Measurements from ENCODE around the gene TRNP1.
"Not testable (repeated sequence)": the region's sequence is repeated elsewhere in the genome, so short reads cannot be mapped to it uniquely, and the experiment has no call there.

Gene TRNP1, protein sequence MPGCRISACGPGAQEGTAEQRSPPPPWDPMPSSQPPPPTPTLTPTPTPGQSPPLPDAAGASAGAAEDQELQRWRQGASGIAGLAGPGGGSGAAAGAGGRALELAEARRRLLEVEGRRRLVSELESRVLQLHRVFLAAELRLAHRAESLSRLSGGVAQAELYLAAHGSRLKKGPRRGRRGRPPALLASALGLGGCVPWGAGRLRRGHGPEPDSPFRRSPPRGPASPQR

GRCh38 chr1:26993237-26994019 is at the start of gene TRNP1:
Gene TRNP1, plus strand, starts transcription at chr1:26993692. Its CDS starts 95 bp downstream, at chr1:26993787.
- peak; percentile 77 for DNase-seq

DNA sequence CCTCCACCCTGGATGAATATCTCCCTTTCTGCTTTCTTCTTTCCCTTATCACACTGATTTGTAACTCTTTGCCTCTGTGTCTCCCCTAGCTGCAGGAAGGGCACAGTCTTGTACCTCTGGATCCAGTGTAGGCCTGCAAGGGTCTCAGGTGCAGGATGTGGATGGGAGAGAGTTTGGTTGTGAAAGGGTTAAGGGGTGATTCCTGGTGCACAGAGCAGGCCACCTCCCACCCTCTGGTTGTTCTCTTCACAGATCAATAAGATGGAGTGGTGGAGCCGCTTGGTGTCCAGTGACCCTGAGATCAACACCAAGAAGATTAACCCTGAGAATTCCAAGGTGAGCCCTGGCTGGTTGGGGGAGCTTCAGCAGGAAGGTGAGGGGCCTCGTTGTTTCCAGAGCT is 48.4 kb upstream of the TRNP1 start:
- DNase-seq, result no peak

- no peak for DNase-seq
These were observed 47.8 kb upstream of the TRNP1 start for GRCh38 chr1:26945728-26946127.

- no peak for DNase-seq
These were observed 47.2 kb upstream of the TRNP1 start for GRCh38 chr1:26946270-26946669.

GRCh38 chr1:26948725-26949057 is 44.8 kb upstream of the TRNP1 start:
- not testable (repeated sequence) for DNase-seq

DNA sequence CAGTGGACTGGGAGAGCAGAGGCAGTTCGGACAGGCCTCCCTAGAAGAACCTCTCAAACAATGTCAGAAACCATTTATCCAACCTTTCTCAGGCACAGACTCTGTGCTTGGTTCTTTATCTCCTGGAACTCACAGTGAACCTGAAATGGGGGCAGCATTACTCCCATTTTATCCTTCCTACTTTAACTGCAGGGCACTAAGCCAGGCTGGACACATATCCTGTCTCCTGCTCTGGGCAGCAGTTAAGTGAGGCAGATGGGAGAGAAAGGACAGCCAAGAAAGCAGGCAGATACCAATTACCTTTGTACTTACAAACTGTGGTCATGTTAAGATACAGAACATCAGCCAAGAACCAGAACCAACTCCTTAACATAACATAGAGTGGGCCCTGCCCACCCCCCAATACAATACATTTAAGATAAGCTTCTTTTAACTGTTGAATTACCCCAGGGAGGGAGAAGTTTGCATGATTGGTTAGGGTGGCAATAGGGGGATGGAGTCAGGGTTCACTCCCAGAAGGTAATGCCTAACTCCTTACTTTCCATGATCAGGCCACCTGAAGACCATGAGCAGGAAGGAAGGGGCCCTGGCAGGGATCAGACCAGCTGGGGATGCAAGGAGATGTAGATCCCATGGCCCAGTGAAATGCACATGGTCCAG is 44.1 kb upstream of the TRNP1 start:
- no peak for DNase-seq

GRCh38 chr1:26949926-26950319 is 43.6 kb upstream of the TRNP1 start:
- no peak for DNase-seq

- DNase-seq, result no peak
These were observed 42.9 kb upstream of the TRNP1 start for GRCh38 chr1:26950602-26951001.

DNA sequence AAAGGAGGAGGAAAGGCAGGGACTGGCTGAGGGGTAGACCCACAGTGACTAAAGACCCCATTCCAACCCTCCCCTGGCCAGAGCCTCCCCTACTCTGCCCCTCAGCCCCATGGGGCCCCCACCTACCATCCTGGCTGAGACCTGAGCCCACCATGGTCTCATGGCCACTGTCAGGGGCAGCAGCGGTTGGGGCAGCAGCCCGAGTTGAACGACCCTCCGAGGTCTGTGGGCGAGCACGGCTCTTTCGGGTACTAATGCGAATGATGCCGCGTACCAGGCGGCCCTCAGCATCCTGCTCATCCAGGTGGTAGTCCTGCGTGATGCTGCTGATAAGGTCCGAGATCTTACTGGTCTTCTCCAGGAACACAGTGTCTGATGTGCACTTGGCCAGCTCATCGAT is 42.3 kb upstream of the TRNP1 start:
- DNase-seq, result no peak

DNA sequence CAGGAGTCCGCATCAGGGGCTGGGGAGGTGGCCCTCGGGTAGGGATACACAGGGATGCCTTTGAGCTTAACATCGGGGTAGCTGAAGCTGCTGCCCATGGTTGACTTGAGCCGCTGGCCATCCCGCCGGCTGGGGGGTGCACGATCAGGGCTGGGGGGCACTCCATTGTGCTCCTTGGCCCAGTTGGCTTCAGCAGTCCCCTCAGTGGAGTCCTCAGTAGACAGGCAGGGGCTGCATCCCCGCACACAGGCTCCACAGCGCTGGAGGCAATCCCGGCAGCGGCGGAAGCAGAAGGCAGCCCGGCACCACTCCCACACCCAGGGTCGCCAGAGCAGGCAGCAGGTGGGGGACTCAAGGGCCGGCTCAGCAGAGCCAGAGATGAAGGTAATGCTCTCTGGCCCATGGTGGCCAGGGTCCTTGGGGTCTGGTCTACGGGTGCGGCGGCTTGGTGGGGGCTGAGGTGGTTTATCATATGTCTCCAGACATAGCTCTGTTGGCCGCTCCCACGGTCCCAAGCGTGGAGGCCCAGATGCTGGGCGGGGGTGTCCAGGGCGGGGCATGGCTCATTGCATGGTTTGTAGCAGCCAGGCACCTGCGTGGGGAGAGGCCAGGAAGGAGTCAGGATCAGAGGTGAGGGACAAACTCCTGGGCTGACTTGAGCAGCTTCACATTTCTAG is 41.5 kb upstream of the TRNP1 start:
- no peak for DNase-seq

GRCh38 chr1:26953374-26953773 is 40.1 kb upstream of the TRNP1 start:
- no peak for DNase-seq

DNA sequence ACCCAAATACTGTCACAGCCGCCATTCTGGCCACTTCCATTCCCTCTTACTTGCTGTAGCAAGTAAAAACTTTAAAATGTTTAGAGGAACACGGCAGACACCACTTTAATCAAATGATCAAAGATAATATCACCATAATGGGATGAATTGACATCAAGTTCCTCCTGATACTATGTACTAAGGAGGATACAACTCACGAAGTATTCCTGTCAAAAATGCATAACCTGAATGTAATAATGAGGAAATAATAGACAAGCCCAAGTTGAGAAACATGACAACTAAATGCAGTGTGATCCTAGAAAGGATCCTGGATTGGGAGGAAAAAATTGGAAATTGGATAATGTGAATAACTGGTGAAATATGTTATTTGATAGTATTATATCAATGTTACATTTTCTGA is 37.2 kb upstream of the TRNP1 start:
- no peak for DNase-seq

- DNase-seq, result no peak
These were observed 36.2 kb upstream of the TRNP1 start for GRCh38 chr1:26957306-26957705.

- DNase-seq, result no peak
These were observed 34.2 kb upstream of the TRNP1 start for GRCh38 chr1:26959270-26959669.

DNA sequence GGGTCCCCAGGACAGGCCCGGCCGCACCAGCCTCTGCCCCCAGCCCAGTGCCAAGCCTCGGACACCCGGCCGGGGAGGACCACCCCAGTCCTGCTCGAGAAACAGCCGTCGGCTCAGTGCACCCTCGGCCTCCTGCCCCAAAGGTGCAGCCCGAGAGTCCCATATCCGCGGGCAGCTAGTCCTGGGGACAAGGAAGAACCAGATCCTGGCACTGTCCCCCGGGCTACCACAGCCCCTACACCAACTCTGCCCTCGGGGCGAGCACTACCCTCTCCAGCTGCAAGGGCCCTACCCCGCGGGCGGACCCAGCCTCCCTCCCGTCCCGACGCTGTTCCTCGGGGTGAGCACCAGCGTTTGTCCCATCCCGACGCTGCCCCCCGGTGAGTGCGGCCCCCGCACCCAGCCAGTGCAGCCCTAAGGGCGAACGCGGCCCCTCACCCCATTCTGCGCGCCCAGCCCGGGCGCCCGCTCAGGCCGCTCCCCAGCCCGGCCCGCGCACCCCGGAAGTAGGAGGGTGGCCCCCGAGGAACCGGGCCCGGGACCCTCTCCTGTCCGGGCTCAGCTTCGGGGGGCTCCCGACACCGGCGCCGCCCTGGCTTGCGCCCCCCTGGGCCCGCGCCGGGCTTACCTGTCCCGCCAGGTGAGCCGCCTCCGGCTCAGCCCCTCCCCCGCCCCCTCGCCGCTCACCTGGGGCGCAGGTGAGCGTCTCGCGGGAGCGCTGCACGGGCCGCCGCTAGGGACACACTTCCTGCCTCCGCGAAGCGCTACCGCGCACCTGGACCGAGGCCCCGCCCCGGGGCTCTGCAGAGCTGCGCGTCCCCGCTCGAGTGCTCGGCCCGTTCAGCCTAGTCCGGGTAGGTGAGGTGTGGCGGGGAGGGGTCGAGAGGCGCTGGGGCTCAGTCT is 33.5 kb upstream of the TRNP1 start, which contains the start of gene KDF1:
TSS of gene KDF1 (minus strand) at position 747 of the 903 bp plus-strand sequence. CDS start 8,088 bp downstream, outside the sequence.
- DNase-seq, result peak; percentile 70

DNA sequence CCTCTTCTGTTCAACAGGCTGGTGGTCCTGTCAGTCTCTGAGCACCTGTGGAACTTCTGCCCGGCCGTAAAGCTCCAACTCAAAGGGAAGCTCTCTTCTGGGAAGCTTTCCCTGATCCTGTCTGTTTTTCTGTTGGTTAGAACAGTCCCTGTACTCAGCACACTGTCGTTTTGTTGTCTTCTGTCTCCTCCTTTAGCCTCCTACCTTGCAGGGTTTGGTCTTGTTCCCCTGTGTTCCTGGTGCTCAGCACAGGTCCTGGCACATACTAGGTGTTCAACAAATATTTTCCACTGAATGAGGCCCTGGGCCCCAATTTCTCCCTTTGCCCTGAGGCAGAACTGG is 32.9 kb upstream of the TRNP1 start:
- DNase-seq, result no peak

DNA sequence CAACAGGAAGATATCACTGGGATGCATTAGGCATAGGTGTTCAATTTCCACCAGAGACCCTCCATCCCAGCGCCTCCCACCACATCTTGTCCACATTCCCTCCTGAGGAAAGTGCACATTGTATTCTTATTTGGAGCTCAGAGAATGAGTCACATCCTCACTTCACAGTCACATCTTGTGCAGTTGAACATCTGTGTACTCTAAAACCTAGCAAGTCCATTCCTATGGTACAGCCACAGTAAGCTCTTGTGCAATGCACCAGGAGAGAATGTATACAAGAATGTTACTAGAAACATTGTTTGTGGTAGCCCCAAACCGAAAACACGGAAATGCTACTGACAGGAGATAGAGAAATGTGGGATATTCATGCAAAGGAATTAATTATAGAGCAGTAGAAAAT is 31.7 kb upstream of the TRNP1 start:
- no peak for DNase-seq

DNA sequence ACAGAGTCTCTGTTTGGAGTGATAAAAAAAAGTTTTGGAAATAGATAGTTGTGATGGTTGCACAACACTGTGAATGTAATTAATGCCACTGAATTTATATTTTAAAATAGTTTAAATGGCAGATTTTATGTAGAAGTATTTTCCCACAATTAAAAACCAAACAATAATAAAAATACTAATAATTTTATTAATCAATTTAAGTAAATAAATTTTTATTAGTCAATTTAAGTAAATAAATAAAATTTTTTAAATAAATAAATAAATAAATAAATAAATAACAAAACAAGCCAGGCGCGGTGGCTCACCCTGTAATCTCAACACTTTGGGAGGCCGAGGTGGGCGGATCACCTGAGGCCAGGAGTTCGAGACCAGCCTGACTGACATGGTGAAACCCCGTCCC is 28.3 kb upstream of the TRNP1 start:
- no peak for DNase-seq

- no peak for DNase-seq
These were observed 27.9 kb upstream of the TRNP1 start for GRCh38 chr1:26965628-26966027.

- no peak for DNase-seq
These were observed 22.7 kb upstream of the TRNP1 start for GRCh38 chr1:26970810-26971209.

- DNase-seq, result no peak
These were observed 21.9 kb upstream of the TRNP1 start for GRCh38 chr1:26971590-26971989.

DNA sequence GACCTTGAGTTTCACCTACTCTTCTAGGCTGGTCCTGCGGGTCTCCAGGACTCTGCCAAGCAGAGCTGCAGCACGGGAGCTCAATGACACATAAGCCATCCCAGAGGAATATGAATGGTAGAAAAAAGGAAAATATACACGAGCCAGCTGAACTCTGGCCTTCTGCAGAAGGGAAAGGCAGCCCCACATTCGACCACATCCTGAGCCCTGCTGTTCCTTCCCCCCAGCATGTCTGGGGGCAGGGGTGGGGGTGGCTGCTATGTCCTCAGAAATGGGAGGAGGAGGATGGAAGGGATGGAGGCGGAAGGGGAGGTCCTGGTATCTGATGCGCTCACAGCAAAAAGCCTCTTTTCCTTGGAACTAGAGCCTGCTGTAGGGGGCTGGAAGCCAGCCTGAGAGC is 21.1 kb upstream of the TRNP1 start:
- DNase-seq, result no peak

DNA sequence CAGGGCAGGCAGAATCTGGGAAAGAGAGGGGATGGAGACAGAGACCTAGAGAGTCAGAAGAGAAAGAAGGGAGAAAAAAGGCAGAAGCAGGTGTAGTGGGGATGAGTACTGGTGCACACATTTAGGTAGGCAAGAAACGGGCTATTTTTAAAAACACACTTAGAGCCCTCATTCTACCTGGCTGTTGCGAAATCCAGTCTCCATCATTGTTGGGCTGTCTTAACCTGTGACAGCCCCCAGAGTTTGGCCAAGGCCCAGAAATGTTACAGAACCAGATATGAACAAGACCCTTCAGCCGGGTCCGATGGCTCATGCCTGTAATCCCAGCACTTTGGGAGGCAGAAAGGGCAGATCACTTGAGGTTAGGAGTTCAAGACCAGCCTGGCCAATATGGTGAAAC is 20.7 kb upstream of the TRNP1 start:
- DNase-seq, result no peak

Measured in CD4-positive, alpha-beta T cell treated with Interleukin-10 for 1 hour (primary cell).